Activated effector memory CD4-positive, alpha-beta T cell treated with Interleukin-2 at 50 U/mL for 16 hours (primary cell): Measurements from ENCODE around the gene RNU1-3.
"Not testable (repeated sequence)": the region's sequence is repeated elsewhere in the genome, so short reads cannot be mapped to it uniquely, and the experiment has no call there.

ENCODE experiments used
- DNase-seq: peaks from one replicate; pipeline ENCODE4 v3.0.0-alpha.2; 2020

The RNU1-3 gene

GRCh38 chr1:16666502-16667413 is at the start of gene RNU1-3:
TSS of gene RNU1-3 (minus strand) at chr1:16666948.
- not testable (repeated sequence) for DNase-seq

GRCh38 chr1:16713480-16713879 is 46.7 kb upstream of the RNU1-3 start:
- not testable (repeated sequence) for DNase-seq

- not testable (repeated sequence) for DNase-seq
Measured at GRCh38 chr1:16712984-16713383, 46.2 kb upstream of the RNU1-3 start.

- DNase-seq = not testable (repeated sequence)
Measured at GRCh38 chr1:16712582-16712981, 45.8 kb upstream of the RNU1-3 start.

GRCh38 chr1:16712131-16712530 is 45.4 kb upstream of the RNU1-3 start:
- DNase-seq = not testable (repeated sequence)

- DNase-seq = not testable (repeated sequence)
Measured at GRCh38 chr1:16710618-16711017, 43.9 kb upstream of the RNU1-3 start.

- not testable (repeated sequence) for DNase-seq
Measured at GRCh38 chr1:16709659-16710087, 42.9 kb upstream of the RNU1-3 start.

GRCh38 chr1:16708704-16709103 is 42.0 kb upstream of the RNU1-3 start:
- DNase-seq = not testable (repeated sequence)

GRCh38 chr1:16707130-16708093 is 40.7 kb upstream of the RNU1-3 start:
- DNase-seq = not testable (repeated sequence)

GRCh38 chr1:16706302-16706701 is 39.6 kb upstream of the RNU1-3 start:
- not testable (repeated sequence) for DNase-seq

- not testable (repeated sequence) for DNase-seq
Measured at GRCh38 chr1:16704502-16705100, 37.9 kb upstream of the RNU1-3 start.

GRCh38 chr1:16704076-16704475 is 37.3 kb upstream of the RNU1-3 start:
- DNase-seq = not testable (repeated sequence)

- DNase-seq = not testable (repeated sequence)
Measured at GRCh38 chr1:16703602-16704001, 36.9 kb upstream of the RNU1-3 start.

GRCh38 chr1:16703141-16703540 is 36.4 kb upstream of the RNU1-3 start:
- DNase-seq = not testable (repeated sequence)

- DNase-seq = not testable (repeated sequence)
Measured at GRCh38 chr1:16702280-16702679, 35.5 kb upstream of the RNU1-3 start.

- DNase-seq = not testable (repeated sequence)
Measured at GRCh38 chr1:16701189-16701588, 34.4 kb upstream of the RNU1-3 start.

- DNase-seq = not testable (repeated sequence)
Measured at GRCh38 chr1:16700138-16700895, 33.6 kb upstream of the RNU1-3 start.

- DNase-seq = not testable (repeated sequence)
Measured at GRCh38 chr1:16699440-16699839, 32.7 kb upstream of the RNU1-3 start.

GRCh38 chr1:16697152-16697551 is 30.4 kb upstream of the RNU1-3 start:
- not testable (repeated sequence) for DNase-seq

GRCh38 chr1:16696507-16697150 is 29.9 kb upstream of the RNU1-3 start:
- not testable (repeated sequence) for DNase-seq

- DNase-seq = not testable (repeated sequence)
Measured at GRCh38 chr1:16694308-16694702, 27.6 kb upstream of the RNU1-3 start.
